HAP-1 (cell line): ENCODE data around the gene CAPN8.
A peak's percentile ranks its signal among the peaks of the same experiment; 100 is the strongest.

Experiments used
- DNase-seq, 2 experiments: peaks; one replicate each; pipeline ENCODE4 v3.0.0-alpha.2; 2016 to 2020; ENCODE audit warnings: low spot score in 2 of 2
- H3K27me3 ChIP-seq: fragments of 250-450 bp; sonication (Bioruptor Pico); 2 replicates; pipeline ENCODE4 v1.5.1; 2020; ENCODE audit warnings: low read depth, mild to moderate bottlenecking, moderate library complexity
- H3K36me3 ChIP-seq: fragments of 250-450 bp; sonication (Bioruptor Pico); replicated peaks from 2 replicates; pipeline ENCODE4 v1.5.1; 2020; ENCODE audit warnings: mild to moderate bottlenecking
- H3K4me1 ChIP-seq: fragments of 250-450 bp; sonication (Bioruptor Pico); 2 replicates; pipeline ENCODE4 v1.5.1; 2020; ENCODE audit warnings: mild to moderate bottlenecking
- H3K4me3 ChIP-seq: fragments of 250-450 bp; sonication (Bioruptor Pico); 2 replicates; pipeline ENCODE4 v1.5.1; 2020; ENCODE audit warnings: mild to moderate bottlenecking, moderate library complexity
- H3K9me3 ChIP-seq: fragments of 250-450 bp; sonication (Bioruptor Pico); 2 replicates; pipeline ENCODE4 v1.5.1; 2020; ENCODE audit warnings: mild to moderate bottlenecking, moderate library complexity
- in situ Hi-C: fragments of 300-500 bp; cut with MboI; formaldehyde crosslinking; loops from 3 replicates; pipeline ENCODE4 v1.14.3; 2020; ENCODE audit warnings: low sequenced_read_pairs, inconsistent platforms, mixed read lengths

CAPN8 gene

DNA sequence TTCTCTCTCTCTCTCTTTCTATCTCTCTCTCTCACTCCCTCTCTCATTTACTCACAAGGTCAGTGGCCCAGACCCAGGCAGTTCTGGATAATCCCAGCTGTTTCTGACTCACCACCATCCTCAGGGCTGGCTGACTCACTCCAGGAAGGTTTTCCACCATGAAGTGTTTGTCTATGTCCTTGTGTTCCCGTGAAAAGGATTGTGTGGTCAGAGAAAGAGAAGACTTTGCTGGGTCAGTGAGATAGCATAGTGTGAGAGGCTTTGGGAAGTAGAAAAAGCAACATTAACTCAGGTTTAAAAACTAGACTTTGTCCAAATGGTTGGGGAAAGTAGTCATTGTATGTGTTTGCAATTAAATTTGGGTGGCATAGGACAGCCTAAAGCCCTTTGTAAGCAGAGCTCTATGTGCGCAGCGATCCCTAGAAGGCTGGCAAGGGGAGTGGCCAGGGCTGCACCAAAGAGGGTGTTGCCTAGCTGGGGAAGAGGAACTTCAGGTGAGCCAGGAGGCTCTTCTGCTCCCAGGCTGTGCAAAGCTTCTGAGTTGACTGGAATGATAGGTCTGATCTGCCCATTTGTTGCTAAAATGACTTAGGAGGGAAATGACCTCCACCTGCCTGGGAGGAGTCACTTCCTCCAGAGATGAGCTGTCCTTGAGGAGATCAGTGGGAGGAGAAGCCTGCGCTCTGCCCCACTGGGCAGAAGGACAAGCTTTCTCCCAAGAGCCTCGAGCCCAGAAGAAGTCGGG lies 41.9 kb upstream of the CAPN8 start:
- H3K36me3 ChIP-seq: no peaks in the 10 kb centered on the region

DNA sequence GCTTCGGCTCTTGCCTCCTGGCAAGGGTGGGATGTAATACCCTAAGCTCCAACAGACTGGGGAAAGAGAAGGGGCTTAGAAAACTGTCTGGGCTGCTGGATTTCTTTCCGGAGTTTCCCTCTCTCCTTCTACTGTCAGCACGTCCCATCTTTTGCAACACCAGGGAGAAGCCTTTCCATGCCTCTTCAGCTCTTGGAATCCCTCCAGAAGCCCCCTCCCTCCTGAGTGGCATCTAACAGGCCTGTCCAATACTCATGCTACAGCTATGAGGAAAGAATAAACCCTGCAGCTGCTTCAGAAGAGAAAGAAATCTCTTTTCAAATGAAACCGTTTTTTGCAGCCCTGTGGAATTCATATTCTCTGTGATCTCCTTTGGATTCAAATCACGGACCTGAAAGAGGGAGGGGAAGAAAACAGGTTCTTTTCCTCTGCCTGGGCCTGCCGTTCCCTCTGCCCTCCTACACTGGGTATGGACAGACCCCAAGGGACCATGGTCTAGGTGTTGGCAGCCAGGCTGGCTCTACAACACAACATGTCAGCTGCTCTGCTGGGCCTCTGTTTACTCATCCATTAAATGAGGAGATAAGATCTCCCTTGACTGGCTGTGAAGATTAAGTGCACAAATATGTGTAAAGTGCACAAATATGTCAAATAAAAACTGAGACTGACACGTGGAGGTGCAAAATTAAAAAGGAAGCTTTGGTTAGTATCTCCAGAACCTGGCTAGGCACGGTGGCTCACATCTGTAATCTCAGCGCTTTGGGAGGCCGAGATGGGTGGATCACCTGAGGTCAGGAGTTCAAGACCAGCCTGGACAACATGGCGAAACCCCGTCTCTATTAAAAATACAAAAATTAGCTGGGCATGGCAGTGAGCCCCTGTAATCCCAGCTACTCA lies 40.8 kb upstream of the CAPN8 start:
- H3K36me3 ChIP-seq: no peaks in the 10 kb centered on the region
- H3K9me3 ChIP-seq: no peaks in the 10 kb centered on the region
- no peaks in the 10 kb centered on the region for H3K27me3 ChIP-seq
- peaks cover 4% of the 10 kb centered on the region; the same call in 1 of the 2 replicates for H3K4me1 ChIP-seq
- no peak overlapping the region for H3K4me3 ChIP-seq
- peak in 1 of 2 experiments; percentile 38 for DNase-seq
- in situ Hi-C loops: no loop called here

More for the DNA sequence above, 41.9 kb upstream of the CAPN8 start:
- H3K27me3 ChIP-seq: no peaks in the 10 kb centered on the region
- H3K4me1 ChIP-seq: peaks cover 7% of the 10 kb centered on the region
- H3K9me3 ChIP-seq: no peaks in the 10 kb centered on the region
- no peak for DNase-seq
- in situ Hi-C loops: no loop called here
- H3K4me3 ChIP-seq: no peak overlapping the region

DNA sequence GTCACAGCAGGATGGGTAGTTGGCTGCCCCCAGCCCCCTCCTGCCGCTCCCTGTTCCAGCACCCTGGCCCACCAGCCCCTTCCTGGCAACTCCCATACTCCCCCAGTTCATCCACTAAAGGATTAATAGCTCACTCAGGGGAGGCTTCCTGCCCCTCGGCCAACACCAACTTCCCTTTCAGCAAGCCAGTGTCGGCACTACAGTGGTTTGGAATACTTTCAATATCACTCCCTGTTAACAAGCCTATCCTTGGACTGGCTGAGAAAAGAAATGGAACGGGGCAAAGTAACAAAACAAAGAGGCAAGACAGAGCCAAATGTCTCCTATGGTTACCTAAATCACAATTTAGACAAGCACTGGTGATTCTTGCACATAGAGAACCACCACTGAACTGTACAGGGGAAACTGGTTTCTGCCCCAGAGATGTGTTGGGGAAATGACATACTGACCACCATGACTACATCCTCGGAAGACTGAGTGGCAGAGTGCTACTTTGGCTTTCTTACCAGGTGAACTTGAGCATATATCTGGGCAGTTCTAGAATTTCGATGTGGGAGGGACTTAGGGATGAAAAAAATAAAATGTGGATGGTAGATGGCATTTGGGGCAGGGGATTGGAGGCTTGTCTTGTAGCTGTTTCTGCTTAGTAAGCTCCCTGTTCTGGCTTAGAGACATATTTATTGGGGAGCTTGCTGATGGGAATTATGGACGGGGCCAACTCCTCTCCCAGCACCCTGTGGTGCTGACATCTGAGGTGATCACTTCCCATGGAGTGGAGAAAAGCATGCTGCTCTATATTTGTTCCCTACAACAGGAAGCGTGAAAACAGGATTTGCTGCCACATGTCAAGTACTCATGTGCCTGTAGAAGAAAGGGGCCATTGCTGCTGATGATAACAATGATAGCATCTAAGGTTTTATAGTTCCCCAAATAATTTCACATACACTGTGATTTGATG lies 39.7 kb upstream of the CAPN8 start:
- DNase-seq: no peak
- in situ Hi-C loops: no loop called here
- Histone ChIP-seq H3K9me3 (no peaks in the 10 kb centered on the region), H3K4me1 (peaks cover 4% of the 10 kb centered on the region), H3K36me3 (no peaks in the 10 kb centered on the region), H3K27me3 (no peaks in the 10 kb centered on the region), H3K4me3 (no peak overlapping the region)

DNA sequence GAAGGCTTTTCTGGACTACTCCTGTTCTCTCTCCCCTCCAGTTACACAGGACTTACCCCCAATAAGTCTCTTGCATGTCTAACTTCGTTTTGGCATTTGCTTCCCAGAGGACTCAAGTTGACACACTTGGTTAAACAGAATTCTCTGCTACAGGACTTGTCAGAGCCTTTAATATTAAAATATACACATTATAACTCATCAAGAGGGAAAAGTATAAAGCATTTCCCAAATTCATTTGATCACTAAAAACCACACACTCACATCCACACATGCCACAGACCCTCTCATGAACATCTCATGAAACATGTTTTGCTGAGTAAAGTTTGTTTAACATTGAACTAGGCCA lies 38.1 kb upstream of the CAPN8 start:
- peaks cover 4% of the 10 kb centered on the region for H3K4me1 ChIP-seq
- no peak for DNase-seq
- H3K9me3 ChIP-seq: no peaks in the 10 kb centered on the region
- H3K4me3 ChIP-seq: no peak overlapping the region
- in situ Hi-C loops: no loop called here
- H3K36me3 ChIP-seq: no peaks in the 10 kb centered on the region
- H3K27me3 ChIP-seq: no peaks in the 10 kb centered on the region

DNA sequence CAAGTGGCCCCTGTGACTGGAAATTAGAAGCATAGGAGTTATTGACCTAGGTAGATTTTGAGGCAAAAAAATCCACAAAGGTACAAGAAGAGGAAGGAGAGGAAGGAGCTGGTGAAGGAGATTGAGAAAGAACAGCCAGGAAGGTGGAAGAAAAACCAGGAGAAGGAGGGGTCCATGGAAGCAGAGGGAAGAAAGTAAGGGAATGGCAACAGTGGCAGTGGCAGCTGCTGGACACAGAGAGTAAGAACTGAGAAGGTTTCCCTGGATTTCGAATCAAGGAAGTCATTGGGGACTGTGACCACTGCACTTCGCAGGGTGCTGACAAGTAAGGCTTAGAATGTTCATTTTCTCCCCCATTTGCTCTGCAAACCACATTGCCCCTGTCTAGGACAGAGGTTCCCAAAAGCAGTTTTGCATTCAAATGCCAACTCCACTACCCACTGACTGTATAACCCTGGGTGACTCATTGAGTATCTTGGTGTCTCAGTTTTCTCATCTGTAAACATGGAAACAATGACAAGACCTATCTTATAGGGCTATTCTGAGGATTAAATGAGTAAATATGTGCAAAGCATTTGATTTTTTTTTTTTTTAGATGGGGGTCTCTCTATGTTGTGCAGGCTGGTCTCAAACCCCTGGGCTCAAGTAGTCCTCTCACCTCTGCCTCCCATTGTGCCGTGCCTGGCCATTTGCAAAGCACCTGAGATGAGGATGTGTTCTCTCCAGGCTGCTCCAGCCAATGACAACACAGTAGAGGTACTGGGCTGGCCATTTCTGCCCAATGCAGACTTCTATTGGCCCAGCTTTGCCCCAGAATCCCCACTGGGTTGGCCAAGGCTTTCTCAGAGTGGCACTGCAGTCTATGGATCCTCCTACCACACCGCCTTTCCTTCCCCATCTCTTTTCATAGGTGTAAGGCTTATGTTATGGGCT lies 37.5 kb upstream of the CAPN8 start:
- Histone ChIP-seq H3K4me3 (no peak overlapping the region), H3K9me3 (no peaks in the 10 kb centered on the region), H3K36me3 (no peaks in the 10 kb centered on the region), H3K27me3 (no peaks in the 10 kb centered on the region), H3K4me1 (peaks cover 7% of the 10 kb centered on the region)
- in situ Hi-C loops: no loop called here
- no peak for DNase-seq

DNA sequence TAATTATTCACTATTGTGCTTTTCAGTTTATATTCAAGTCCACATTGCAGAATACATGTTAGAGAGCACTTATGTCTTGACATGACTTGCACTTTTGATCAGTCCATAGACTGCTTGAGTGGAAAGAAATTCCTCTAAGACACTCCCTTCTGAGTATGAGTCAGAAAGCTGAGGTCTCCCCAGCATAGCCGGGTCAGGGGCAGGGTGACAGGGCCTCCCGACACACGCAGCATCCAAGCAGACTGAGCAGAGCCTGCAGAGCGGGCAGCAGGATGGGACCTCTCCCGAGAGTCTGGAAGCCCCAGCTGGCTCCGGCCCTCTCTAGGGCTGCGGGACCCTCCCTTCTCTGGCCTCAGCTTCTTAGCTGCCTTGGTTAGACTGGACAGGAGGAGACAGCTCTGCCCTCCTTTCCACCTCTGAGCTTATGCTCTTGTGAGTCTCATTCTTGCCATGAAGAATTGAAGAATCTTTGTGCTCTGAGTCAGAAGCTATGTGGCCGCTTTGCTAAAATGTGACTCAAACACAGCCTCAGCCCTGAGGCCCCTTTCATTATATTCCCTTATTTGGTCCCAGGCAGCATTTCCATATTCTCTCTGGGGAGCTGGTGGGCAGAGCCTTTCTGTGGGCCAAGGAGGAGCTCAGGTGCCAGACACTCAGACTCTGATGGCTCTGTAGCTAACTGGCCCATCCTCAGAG lies 35.6 kb upstream of the CAPN8 start:
- Histone ChIP-seq H3K27me3 (no peaks in the 10 kb centered on the region), H3K9me3 (no peaks in the 10 kb centered on the region), H3K4me3 (no peak overlapping the region), H3K4me1 (peaks cover 3% of the 10 kb centered on the region), H3K36me3 (no peaks in the 10 kb centered on the region)
- peak in 1 of 2 experiments; percentile 24 for DNase-seq
- in situ Hi-C loops: no loop called here

DNA sequence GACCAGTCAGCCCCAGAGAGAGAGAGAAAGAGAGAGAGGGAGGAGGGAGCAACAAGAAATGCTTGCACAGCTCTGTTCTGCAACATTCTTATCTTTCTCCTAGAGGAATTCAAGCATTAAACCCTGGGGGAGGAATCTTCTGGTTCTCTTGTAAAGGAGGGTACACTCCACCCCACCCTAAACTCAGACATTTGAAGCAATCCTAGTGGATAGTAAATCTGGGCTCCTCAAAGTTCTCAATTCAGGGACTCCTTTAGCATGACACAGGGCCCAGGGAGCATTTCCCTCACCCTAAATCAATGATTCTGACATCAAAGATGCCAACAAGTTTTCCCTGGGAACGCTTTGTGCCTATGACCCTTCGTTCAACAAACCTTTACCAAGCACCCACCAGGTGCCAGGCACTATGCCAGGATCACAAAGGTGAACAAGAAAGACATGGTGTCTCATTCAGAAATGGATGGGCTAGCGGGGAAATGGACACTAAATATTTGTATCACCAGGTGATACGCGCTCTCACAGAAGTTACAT lies 35.0 kb upstream of the CAPN8 start:
- no peak overlapping the region for H3K4me3 ChIP-seq
- no peaks in the 10 kb centered on the region for H3K27me3 ChIP-seq
- peaks cover 3% of the 10 kb centered on the region for H3K4me1 ChIP-seq
- DNase-seq: no peak
- no peaks in the 10 kb centered on the region for H3K36me3 ChIP-seq
- no peaks in the 10 kb centered on the region for H3K9me3 ChIP-seq
- in situ Hi-C loops: no loop called here

DNA sequence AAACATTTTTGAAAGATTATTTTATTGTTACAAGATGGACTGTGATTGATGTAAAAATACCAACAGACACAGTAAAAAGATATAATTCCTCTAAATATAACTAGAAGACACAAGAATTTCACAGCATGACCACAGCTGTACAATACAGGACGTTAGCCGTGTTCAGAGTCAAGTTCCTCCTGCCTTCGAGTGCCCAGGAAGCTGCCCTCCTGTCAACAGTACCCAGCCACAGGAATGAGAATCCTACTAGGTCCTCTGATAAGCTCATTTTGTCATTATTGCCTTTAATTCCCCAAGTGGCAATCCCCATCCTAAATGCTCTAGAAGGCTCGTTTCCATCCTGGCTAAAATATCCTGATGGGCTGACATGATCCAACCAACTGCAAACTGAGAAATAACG lies 30.4 kb upstream of the CAPN8 start:
- Histone ChIP-seq H3K4me3 (no peak overlapping the region), H3K27me3 (no peaks in the 10 kb centered on the region), H3K9me3 (no peaks in the 10 kb centered on the region), H3K4me1 (peaks cover 8% of the 10 kb centered on the region), H3K36me3 (no peaks in the 10 kb centered on the region)
- in situ Hi-C loops: no loop called here
- DNase-seq: no peak

DNA sequence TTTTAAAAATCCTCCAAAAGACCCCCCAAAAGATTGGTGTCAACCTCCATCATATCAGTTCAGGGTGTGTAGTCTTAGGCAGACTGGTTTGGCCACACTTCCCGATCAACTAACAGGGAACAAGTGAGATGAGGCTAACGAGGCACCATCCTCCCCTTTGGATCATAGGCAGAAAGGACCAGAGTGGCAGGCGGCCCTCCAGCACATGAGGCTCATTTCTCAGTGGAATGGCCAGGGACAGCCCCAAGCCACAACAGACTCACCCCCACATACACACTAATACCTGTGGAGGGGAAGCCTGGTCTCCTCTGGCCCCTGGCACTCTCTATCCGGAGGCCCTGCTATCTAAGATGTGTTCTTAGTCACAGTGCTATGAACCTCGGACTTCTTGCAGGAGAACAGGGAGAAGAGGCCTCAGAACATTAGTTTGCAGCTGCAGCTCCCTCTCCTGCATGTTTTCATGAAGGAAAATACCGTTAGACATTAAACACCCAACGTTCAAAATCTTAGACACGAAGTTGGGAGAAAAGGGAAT lies 29.6 kb upstream of the CAPN8 start:
- Histone ChIP-seq H3K4me3 (no peak overlapping the region), H3K27me3 (no peaks in the 10 kb centered on the region), H3K4me1 (peaks cover 10% of the 10 kb centered on the region), H3K9me3 (no peaks in the 10 kb centered on the region), H3K36me3 (no peaks in the 10 kb centered on the region)
- in situ Hi-C loops: no loop called here
- DNase-seq: no peak

DNA sequence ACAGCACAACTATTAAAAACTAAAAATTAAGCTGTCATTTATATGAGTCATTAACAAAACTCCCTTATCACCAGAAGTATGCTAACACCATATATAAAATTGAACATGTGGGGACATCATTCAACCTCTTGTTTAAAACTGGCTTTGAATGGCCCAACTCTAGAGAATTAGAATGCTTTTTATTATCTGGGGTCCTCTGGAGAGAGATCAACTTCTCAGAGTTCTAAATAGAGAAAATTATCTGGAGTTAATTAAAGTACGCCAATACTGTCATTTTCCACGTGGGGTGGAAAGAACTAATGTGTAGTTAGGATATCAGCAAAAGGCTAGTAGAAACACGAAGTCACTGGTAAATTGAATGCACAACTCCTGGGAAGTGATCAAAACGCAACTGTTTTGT lies 25.6 kb upstream of the CAPN8 start:
- in situ Hi-C loops: no loop called here

DNA sequence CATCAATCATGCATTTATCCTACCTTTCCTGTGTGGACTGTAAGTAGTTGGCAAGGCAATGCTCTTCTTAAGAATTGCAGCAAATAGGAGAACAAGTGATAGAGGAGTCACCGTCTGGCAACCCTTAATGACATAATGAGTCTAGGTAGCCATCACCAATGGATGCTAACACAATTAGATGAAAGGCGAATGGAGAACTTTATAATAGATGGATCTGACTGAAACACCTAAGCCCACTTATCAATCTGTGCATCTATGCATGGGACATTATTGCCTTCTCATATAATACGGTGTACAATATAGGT lies 18.9 kb upstream of the CAPN8 start:
- in situ Hi-C loops: loop anchor here (10.0 kb wide), 1 partner anchor 550 kb away; no protein-coding TSS in a partner anchor

More for the DNA sequence above, 25.6 kb upstream of the CAPN8 start:
- Histone ChIP-seq H3K36me3 (no peaks in the 10 kb centered on the region), H3K4me3 (no peak overlapping the region), H3K27me3 (no peaks in the 10 kb centered on the region; the same call in 1 of the 2 replicates), H3K4me1 (peaks cover 7% of the 10 kb centered on the region), H3K9me3 (no peaks in the 10 kb centered on the region)
- no peak for DNase-seq

More for the DNA sequence above, 18.9 kb upstream of the CAPN8 start:
- Histone ChIP-seq H3K9me3 (no peaks in the 10 kb centered on the region), H3K36me3 (no peaks in the 10 kb centered on the region), H3K4me1 (no peaks in the 10 kb centered on the region), H3K4me3 (no peak overlapping the region), H3K27me3 (no peaks in the 10 kb centered on the region; the same call in 1 of the 2 replicates)
- no peak for DNase-seq
